COR-L47 (cell line): ENCODE data around the gene CPSF3.
"Not testable (repeated sequence)": the region's sequence is repeated elsewhere in the genome, so short reads cannot be mapped to it uniquely, and the experiment has no call there.

Source experiments
- DNase-seq: peaks from one replicate; lab custom pipeline; 2025; lab: John Stamatoyannopoulos, UW

Gene CPSF3

DNA sequence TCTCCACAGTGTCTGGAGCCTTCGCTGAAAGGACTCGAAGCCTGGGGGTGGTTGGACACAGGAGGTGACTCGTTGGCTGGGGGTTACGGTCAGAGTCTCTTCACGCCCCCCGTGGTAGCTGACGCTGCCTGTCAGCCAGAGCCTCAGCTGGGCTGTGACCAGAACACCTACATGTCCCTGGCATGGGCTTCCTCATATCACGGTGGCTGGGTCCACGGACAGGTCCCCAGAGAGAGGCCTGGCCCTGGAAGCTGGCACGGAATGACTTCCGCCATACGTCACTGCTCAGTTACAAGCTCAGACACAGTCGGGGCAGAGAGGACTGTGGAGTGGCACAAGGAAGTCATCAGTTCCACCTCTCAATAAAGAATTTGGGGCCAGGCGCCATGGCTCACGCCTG, 28.6 kb upstream of the CPSF3 start:
- no peak for DNase-seq

DNA sequence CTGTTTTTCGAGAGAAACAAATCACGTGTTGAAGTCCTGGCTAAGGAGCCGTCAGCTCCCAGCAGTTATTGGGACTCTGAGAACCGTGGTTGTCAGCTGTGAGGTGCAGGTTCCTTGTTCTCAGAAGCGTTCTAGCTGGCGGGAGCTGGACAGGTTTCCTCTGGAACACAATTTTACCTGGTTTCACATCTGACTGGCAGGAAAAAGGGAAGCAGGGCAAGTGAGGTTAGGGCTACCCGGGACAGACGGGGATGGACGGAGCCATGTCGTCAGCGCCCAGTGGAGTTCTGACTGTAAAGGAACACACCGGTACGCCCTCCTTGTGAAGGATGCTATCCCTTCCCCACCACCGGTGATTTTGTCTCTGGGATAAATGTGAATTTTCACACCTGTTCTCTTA, 26.3 kb upstream of the CPSF3 start:
- DNase-seq: no peak

DNA sequence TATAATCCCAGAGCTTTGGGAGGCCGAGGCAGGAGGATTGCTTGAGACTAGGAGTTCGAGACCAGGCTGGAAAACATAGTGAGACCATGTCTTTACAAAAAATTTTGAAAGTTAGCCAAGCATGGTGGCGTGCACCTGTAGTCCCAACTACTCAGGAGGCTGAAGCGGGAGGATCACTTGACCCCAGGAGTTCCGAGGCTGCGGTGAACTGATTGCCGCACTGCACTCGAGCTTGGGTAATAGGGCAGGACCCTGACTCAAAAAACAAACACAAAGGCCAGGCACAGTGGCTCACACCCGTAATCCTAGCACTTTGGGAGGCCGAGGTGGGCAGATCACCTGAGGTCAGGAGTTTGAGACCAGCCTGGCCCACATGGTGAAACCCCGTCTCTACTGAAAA, 25.2 kb upstream of the CPSF3 start:
- DNase-seq: not testable (repeated sequence)

DNA sequence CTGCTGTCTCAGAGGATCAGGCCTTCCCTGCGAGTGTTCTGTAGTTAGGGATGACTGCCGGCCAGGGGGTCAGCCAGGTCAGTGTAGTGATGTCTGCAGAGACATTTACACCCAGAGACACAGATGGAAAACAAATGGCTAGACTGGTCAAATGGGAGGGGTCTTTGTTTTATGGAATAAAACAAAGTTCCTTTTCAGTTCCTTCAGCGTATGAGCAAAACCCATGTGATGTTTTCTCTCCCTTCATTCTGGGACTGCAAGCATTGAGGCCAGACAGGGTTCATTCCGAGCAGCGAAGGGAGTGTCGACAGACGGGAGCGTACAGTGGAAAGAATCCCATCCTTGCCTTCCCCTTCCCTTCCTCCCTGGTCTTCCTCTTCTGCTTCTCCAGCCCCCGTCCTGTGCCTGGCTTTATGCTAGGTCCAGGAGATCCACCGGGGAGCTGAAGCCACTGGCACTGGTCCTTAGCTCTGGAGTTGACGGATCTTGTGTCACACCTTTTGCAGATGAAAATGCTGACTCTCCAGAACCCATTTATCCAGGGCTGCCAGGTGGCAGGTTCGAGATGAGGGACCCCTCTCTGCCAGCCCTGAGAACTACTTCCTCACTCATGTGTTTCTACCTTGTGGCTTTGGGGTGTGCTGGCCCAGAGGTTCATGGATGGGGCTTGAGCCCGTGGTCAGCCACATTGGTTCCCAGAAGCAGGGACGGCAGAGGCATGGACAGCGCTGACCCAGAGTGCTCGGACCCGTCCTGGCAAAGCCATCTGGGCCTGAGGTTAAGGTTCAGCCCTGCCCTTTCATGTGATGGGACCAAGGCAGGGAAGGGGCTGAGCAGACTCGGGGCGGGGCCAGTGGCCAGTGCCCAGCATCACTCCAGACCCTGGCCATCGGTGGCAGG, 24.3 kb upstream of the CPSF3 start:
- DNase-seq: no peak

DNA sequence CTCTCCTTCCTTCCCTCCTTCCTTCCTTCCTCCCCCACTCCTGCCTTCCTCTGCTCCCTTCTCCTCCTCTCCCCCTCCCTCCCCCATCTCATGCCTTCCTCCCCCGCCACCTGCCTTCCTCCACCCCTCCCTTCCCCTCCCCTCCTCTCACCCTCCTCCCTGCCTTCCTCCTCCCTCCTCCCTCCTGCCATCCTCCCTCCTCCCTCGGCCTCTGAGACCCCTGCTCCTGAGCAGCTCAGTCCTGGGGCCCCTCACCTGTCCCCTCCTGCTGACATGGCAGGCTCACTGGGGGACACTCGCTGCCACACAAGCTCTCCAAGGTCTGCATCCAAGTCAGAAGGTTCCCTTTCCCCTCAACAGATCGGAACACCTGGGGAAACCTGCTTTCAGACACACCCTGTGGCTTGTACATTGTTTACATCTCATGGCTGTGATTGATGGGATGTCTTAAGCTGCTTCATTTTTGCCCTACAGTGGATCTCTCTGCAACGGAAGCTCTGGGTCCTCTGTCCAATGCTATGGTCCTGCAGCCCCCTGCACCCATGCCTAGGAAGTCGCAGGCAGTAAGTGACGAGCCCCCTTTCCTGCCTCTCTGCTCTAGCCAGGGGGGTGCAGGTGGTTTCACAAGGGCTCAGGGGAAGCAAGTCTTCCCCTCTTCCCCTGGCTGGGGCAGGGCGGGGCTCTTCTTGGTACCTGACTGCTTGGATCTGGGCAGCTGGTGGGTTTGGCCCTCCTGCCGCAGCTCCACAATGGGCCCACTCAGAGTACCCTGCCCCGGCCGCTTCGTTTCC, 23.0 kb upstream of the CPSF3 start:
- DNase-seq: no peak

DNA sequence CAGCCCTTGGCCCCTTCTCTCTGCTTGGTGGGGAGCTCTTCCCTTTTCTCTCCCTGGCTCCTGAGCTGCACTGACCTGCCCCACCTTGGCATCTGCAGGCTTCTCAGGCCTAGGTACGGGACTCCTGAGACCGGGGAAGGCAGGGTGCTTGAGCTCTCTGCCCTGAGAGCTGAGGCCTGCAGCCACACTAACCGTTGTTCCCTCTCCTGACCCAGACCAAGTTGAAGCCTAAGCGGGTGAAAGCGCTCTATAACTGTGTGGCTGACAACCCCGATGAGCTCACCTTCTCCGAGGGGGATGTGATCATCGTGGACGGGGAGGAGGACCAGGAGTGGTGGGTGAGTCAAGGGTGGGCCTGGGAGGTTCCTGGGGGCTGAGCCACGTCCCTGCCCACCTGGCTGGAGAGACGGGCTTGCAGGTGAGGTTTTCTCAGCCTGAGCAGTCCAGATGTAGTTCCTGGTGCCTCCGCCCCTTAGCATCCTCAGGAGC, 22.4 kb upstream of the CPSF3 start:
- no peak for DNase-seq

DNA sequence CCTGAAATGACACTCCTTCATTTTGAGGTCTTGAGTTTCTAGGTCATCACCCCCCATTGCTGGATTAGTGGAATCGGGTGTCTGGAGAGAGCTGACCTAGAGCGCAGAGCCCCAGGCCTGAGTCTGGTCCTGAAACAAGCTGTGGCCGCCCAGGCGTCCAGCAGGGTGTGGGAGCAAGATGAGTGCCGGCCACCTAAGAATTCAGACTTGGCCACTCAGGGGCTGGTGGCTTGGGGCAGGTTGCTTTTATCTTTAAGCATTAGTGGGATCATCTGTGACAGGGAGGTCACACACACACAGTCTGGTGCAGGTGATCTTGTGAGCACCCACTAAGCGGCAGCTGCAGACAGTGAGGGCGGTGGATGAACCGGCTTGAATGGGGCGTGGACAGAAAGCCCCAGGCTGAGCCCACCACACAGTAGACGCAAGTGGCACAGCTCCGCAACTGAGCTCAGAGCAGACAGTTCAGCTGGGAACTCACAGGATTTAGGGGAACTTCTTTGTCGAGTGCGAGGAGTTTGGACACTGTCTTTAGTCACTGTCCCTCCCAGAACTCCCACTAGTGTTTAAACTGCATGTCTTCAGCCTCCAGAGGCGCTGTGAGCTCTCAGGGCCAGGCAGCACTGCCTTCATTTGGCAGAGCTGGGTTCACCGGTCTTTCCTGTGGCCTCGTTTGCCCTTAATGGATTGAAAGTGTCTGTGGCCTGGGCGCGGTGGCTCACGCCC, 21.6 kb upstream of the CPSF3 start:
- no peak for DNase-seq

DNA sequence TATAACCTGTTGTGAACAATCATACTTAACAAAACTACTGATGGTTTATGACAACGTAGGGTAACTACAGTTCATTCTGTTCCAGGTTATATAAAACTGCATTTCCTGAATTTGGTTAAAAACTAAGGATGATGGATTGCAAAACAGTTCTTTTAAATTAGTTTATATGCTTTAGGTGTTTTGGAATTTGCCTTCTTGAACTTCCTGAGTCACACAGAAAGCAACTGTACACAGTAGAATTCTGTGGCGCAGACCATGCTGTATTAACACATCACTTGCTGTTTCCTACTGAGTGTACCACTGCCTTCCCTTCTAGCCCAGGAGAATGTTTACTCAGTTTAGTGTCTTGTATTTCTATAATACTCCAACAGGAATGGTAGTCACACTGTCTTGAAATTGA, 19.5 kb upstream of the CPSF3 start:
- no peak for DNase-seq

DNA sequence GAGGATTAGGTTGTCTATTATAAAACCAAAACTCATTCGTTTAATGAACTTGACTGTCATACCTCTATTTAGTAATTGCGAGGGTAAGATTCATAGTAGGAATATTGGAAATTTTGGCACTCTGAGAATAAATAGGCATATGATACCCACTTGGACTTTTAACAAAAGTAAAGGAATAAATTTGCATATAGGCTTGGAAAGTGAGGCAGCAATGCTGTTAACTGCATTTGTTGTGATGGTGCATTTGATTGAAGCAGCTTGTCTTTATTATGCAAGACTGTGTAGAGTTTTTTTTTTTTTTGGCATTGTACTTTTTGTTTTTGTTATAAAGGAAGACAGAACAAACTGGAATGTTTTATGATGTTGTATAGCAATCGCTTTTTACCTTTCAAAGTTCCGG, 19.0 kb upstream of the CPSF3 start:
- DNase-seq: no peak

DNA sequence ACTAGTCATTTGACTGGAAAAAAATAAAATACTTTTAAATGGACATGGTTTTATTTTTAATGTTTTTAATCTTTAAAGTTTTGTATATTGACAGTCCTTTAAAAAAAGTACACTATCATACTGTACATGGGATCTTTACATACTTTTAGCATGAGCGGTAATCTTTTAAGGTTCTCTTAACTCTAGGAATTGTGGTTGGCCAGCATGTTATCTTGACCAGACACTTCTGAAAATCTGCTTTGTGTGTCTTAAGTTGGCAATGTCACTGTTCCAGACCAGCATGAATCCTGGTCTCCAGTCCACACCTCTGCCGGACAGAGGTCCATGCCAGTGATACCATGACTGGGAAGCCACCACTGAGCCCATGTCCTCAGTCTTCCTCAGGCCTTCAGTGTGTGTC, 17.8 kb upstream of the CPSF3 start:
- no peak for DNase-seq

DNA sequence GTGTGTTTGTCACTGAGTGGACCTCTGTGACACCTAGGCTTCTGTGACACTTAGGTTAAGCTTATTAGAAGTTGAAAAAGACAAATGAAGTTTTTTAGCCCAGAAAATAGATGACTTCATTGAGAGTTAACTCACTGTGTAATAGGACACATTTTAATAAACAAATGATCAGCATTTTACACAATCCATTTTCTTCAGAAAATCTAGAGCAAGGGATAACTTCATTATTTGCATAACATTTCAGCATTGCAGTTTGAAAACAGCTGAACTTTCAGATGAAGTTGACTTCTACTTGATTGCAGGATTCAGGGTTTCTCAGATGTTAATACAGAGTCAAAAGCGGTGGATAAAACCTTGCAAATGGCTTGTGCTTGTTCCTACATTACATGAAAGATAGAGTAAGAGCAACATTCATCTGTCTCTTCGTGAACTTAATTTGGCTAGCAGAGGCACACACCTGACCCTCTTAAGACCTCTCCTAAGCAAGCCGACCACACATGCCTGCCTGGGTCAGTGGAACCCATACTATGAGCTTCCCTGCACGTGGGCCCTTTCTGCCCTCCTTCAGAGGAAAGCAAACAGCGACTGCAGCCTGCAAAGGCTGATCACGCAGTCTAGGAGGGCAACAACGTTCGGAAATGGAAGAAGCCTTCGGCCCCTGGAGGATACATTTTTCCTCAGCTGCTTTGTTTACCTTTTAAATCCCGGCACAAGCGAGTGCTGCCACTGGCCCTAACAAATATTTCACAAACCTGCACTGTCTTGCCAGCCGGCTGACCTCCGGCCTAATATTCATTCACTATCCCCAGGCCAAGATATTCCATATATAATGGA, 16.7 kb upstream of the CPSF3 start:
- no peak for DNase-seq

DNA sequence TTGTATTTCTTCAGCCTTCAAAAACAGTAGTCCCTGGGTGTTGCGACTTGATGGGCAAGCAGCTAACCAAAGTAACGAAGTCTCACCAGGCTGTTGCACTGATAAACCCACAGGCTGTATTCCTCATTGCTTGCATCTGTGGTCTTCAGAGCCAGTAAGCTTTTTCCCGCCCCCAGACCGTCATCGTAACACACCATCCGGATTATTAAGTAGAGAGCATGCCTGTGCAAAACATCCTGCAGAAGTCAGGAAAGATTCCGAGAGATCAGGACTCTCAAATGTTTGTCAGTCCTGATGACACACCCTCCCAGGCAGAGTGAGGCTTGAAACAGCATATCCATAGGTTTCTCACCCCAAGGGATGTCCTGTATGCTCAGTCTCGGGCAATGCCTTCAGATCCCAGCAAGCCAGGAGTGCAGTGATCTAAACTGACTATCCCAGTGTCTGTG, 16.1 kb upstream of the CPSF3 start:
- no peak for DNase-seq

DNA sequence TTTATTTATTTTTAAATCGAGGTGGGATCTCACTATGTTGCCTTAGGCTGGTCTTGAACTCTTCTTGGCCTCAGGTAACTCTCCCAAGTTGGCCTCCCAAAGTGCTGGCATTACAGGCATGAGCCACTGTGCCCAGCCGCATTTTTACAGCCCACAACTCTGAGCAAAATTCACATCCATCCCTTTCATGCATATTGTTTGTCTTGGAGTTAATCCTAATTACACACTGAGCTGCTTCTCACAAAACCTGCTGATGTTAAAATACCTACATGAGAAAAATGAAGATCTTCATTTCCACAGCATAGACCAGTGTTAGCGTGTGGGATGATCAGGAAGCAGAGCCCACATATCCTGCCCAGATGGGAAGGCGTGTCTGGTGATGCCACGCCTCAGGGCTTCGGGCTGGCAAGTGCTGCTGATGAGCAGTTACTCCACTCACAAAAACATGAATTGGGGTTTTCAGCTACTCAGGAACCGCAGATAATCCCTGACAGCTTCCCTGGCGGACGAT, 14.8 kb upstream of the CPSF3 start:
- DNase-seq: no peak

DNA sequence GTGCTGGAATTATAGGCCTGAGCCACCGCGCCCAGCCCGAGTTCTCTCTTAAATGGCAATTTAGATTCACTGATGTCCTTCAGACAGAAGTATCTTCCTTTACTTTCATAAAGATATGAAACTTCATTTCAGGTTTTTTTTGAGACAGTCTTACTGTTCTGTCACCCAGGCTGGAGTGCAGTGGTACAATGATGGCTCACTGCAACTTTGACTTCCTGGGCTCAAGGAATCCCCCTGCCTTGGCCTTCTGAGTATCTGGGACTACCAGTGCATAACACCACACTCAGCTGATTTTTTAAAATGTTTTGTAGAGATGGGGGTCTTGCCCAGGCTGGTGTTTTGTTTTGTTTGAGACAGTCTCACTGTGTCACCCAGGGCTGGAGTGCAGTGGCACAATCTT, 13.3 kb upstream of the CPSF3 start:
- DNase-seq: no peak

DNA sequence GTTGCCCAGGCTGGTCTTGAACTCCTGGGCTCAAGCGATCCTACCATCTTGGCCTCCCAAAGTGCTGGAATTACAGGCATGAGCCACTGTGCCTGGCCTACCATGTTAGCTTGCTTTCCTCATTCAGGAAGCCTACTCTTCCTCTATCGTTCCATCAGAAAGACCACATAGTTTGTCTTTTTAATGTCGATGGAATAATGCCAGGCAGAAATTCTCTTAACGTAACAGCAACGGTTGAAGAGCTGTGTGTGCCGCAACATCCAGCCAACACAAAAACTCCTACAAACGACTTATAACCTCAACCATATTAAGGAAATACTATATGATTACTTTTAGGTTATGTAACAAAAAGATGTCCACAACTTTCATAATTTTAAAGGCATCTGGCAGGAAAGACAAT, 10.7 kb upstream of the CPSF3 start:
- no peak for DNase-seq

DNA sequence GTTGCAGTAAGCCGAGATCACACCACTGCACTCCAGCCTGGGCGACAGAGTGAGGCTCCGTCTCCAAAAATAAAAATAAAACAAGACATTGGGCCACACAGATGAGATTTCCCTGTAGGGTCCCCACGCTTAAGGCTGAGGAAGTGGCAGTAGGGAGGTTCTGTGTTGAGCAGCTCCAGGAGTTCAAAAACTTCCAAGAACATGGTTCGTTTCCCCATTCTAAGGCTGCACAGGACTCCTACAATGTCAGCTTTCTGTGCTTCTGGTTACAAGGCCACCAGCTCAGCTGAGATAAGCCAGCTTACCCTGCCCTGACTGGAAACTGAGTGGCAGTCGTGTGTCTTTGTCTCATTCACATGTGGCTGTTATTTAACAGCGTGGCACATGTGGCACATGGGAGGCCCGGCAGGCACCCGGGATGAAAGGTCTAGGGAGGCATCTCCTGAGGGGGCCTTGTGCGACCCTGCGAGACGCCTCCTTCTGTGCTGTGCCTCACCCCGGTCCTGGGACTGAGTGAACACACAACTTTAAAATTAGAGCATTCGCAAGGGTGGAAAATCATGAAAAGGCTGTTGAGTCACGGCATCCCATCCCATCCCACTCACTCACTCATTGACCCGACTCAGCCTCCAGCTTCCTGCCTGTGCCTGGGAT, 7.8 kb upstream of the CPSF3 start:
- DNase-seq: no peak

DNA sequence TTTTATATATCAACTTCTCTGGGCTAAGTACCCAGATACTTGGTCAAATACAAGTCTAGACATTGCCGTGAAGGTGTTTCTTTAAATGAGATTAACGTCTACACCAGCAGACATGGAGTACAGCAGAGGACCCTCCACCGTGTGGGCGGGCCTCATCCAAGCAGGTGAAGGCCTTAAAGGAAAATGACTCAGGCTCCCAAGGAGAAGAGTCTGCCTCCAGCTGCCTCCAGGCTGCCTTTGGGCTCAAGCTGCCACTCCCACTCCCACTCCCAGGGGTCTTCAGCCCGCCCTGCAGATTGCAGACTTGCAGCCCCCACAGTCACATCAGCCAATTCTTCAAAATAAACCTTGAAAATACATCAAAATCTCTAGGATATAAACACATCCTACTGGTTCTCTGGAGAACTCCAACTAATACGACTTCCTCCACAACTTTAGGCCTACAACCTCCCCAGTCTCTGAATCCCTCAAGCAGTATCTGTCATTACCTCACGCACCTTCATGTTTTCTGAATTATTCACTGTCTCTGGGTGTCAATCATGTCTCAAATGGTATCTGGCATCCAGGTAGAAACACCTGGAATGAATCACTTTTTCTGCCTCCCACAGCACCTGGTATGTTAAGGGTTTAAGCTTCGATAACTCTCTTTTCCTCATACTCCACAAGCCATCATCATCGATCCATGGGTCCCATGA, 7.0 kb upstream of the CPSF3 start:
- DNase-seq: no peak

DNA sequence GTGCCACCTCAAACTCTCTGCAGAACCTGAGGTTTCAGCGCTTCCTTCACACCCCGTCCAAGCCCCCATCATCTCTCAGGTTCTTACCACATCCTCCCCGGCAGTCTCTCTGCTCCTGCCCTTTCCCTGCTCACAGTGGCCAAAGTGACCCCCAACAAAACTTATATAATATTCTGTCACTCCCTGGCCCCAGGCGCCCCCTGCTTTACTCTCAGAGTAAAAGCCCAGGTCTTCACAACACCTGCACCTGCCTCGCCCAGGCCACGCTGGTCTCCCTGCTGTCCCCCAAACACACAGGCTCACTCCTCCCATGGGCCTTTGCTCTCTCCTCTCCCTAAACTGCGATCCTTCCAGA, 6.5 kb upstream of the CPSF3 start:
- no peak for DNase-seq

DNA sequence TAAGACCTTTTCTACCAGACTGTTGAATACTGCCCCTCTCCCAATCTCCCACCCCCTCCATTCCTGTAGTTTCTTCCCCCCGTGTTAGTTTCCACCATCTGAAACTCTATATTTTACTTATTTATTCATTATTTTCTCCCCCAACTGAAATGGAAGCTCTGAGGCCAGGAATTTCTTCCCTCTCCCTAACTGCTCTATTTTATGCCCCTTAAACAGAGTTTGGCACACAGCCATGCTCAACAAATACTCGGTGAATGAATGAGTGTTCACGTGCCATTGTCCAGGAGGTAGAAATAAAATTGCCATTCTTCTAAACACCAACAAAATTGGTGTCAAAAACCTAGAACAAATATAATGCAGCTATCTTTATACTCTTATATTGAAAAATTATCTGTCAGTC, 5.7 kb upstream of the CPSF3 start:
- DNase-seq: no peak

DNA sequence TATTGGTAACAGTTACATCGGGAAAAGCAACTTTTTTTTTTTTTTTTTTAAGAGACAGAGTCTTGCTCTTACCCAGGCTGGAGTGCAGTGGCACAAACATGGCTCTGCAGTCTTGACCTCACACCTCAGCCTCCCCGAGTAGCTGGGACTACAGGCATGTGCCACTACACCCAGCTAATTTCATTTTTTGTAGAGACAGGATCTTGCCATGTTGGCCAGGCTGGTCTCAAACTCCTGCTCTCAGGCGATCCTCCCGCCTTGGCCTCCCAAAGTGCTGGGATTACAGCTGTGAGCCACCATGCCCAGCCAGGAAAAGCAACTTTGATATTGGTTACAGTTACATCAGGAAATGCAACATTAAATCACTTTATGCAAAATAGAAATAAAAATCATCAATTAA, 4.7 kb upstream of the CPSF3 start:
- no peak for DNase-seq
